Mesenchymal stem cell (in vitro differentiated cells and primary cell): ENCODE results near the gene CCNG2.

Source experiments
- DNase-seq: peaks from one replicate; pipeline ENCODE4 v3.0.0-alpha.2; 2013
- H2AFZ ChIP-seq: one replicate; pipeline ENCODE4 v1.6.1; 2013; ENCODE audit warnings: low read depth, mild to moderate bottlenecking, control low read depth, inconsistent platforms, low read length, moderate library complexity
- H2AK5ac ChIP-seq: 2 replicates; pipeline ENCODE4 v1.6.1; 2013; ENCODE audit warnings: low read length, moderate library complexity, mild to moderate bottlenecking, inconsistent platforms; ENCODE audit not compliant: severe bottlenecking
- H2BK120ac ChIP-seq: one replicate; pipeline ENCODE4 v1.6.1; 2013; ENCODE audit warnings: low read depth, mild to moderate bottlenecking, inconsistent platforms, low read length, moderate library complexity
- H2BK12ac ChIP-seq, 2 experiments: one replicate each; pipeline ENCODE4 v1.6.1; 2013; ENCODE audit warnings: inconsistent platforms in 2 of 2, low read length in 2 of 2, mild to moderate bottlenecking in 2 of 2, moderate library complexity in 2 of 2, control low read depth in 1 of 2
- H2BK15ac ChIP-seq: one replicate; pipeline ENCODE4 v1.6.1; 2013; ENCODE audit warnings: mild to moderate bottlenecking, low read depth, inconsistent platforms; ENCODE audit not compliant: poor library complexity, severe bottlenecking
- H2BK5ac ChIP-seq: 2 replicates; pipeline ENCODE4 v1.6.1; 2013; ENCODE audit warnings: low read depth, mild to moderate bottlenecking, low read length, control low read depth, inconsistent platforms; ENCODE audit not compliant: poor library complexity, severe bottlenecking
- H3K14ac ChIP-seq, 2 experiments: one replicate each; pipeline ENCODE4 v1.6.1; 2013; ENCODE audit warnings: inconsistent platforms in 2 of 2, low read length in 2 of 2, control low read depth in 1 of 2, mild to moderate bottlenecking in 1 of 2, moderate library complexity in 1 of 2
- H3K18ac ChIP-seq, 2 experiments: one replicate each; pipeline ENCODE4 v1.6.1; 2013; ENCODE audit warnings: inconsistent platforms in 2 of 2, low read length in 2 of 2, control low read depth in 1 of 2, low read depth in 1 of 2, mild to moderate bottlenecking in 1 of 2
- H3K23ac ChIP-seq, 2 experiments: one replicate each; pipeline ENCODE4 v1.6.1; 2013; ENCODE audit warnings: inconsistent platforms in 2 of 2, low read length in 2 of 2, mild to moderate bottlenecking in 2 of 2, moderate library complexity in 2 of 2, control low read depth in 1 of 2
- H3K27ac ChIP-seq: 2 replicates; pipeline ENCODE4 v1.5.1; 2013; ENCODE audit warnings: mild to moderate bottlenecking, moderate library complexity, low read length, control low read depth, inconsistent platforms; ENCODE audit not compliant: poor library complexity, severe bottlenecking
- H3K27me3 ChIP-seq, 2 experiments: 2 replicates each; pipeline versions ENCODE4 v1.6.1 to v1.7.0; 2013; ENCODE audit warnings: low read length in 2 of 2, mild to moderate bottlenecking in 2 of 2, moderate library complexity in 2 of 2, control low read depth in 1 of 2, inconsistent platforms in 1 of 2; ENCODE audit not compliant: control insufficient read depth in 1 of 2, insufficient read depth in 1 of 2
- H3K36me3 ChIP-seq, 2 experiments: 2 replicates each; pipeline versions ENCODE4 v1.6.1 to v1.7.0; 2013; ENCODE audit warnings: low read length in 2 of 2, control low read depth in 1 of 2, inconsistent platforms in 1 of 2, low read depth in 1 of 2, mild to moderate bottlenecking in 1 of 2; ENCODE audit not compliant: insufficient read depth in 2 of 2, control insufficient read depth in 1 of 2
- H3K4ac ChIP-seq, 2 experiments: one replicate each; pipeline ENCODE4 v1.6.1; 2013; ENCODE audit warnings: inconsistent platforms in 2 of 2, low read length in 2 of 2, mild to moderate bottlenecking in 2 of 2, moderate library complexity in 2 of 2, control low read depth in 1 of 2, low read depth in 1 of 2
- H3K4me1 ChIP-seq: 2 replicates; pipeline ENCODE4 v1.6.1; 2013; ENCODE audit warnings: low read depth, low read length, control low read depth; ENCODE audit not compliant: control insufficient read depth, insufficient read depth
- H3K4me2 ChIP-seq: 2 replicates; pipeline ENCODE4 v1.6.1; 2013; ENCODE audit warnings: low read length, mild to moderate bottlenecking, inconsistent platforms; ENCODE audit not compliant: poor library complexity, severe bottlenecking
- H3K4me3 ChIP-seq, 2 experiments: 2 replicates each; pipeline versions ENCODE4 v1.5.1 to v1.7.0; 2013; ENCODE audit warnings: low read length in 2 of 2, mild to moderate bottlenecking in 2 of 2, control low read depth in 1 of 2, low read depth in 1 of 2; ENCODE audit not compliant: insufficient read depth in 1 of 2
- H3K79me1 ChIP-seq: replicated peaks from 2 replicates; pipeline ENCODE4 v1.6.1; 2013; ENCODE audit warnings: mild to moderate bottlenecking, control low read depth, low read length, inconsistent platforms; ENCODE audit not compliant: poor library complexity, severe bottlenecking
- H3K9ac ChIP-seq: 2 replicates; pipeline ENCODE4 v1.7.0; 2013; ENCODE audit warnings: mild to moderate bottlenecking, low read length, moderate library complexity
- H3K9me3 ChIP-seq: 2 replicates; pipeline ENCODE4 v1.7.0; 2013; ENCODE audit warnings: mild to moderate bottlenecking, low read length; ENCODE audit not compliant: control insufficient read depth
- H4K8ac ChIP-seq: one replicate; pipeline ENCODE4 v1.6.1; 2013; ENCODE audit warnings: inconsistent platforms, mild to moderate bottlenecking, low read length, moderate library complexity
- H4K91ac ChIP-seq: one replicate; pipeline ENCODE4 v1.6.1; 2013; ENCODE audit warnings: mild to moderate bottlenecking, low read length, inconsistent platforms
- WGBS: methylation state at CpG from one replicate; pipeline ENCODE4 v1.1.7; 2013; ENCODE audit warnings: mixed read lengths; 5-methylcytosine and 5-hydroxymethylcytosine counted together

Gene CCNG2

DNA sequence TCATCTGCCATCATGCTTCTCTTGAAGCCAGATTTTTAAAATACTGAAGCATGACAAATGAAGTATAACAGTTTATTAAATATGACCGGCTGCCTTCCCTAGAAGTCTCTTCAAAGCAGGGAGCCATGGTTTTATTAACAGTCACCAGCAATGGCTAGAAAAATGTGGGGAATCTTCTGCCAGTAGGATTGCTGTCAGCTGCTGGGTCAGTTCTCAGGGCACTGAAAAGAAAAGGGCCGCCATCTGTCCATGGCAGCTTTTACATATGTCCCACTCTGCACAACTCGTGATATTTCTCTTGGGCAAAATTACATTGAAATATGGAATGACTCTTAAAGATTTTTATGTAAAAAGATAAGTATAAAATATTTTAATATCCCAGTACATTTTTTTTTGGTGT is 2.8 kb downstream of the CCNG2 start:
- Histone ChIP-seq H3K79me1 (peaks cover 9% of the 10 kb centered on the region), H3K9me3 (no peaks in the 10 kb centered on the region), H3K27ac (no peak overlapping the region), H3K14ac (no peak overlapping the region), H3K27me3 (no peaks in the 10 kb centered on the region), H3K4me3 (no peak overlapping the region), H2AK5ac (no peak overlapping the region), H2BK5ac (no peak overlapping the region), H4K8ac (no peak overlapping the region), H4K91ac (no peak overlapping the region), H2AFZ (no peak overlapping the region), H3K4me1 (peaks cover 4% of the 10 kb centered on the region), H3K4me2 (peak overlapping the region; percentile 3), H3K36me3 (peaks cover 4 to 61% of the 10 kb centered on the region in 2 experiments), H3K18ac (no peak overlapping the region), H3K9ac (peak overlapping the region; percentile 95), H2BK12ac (no peak overlapping the region), H2BK120ac (no peak overlapping the region), H3K4ac (no peak overlapping the region), H3K23ac (no peak overlapping the region), H2BK15ac (no peak overlapping the region)
- 93% methylated on average over 2 of the region's 3 CpGs for WGBS
- no peak for DNase-seq

DNA sequence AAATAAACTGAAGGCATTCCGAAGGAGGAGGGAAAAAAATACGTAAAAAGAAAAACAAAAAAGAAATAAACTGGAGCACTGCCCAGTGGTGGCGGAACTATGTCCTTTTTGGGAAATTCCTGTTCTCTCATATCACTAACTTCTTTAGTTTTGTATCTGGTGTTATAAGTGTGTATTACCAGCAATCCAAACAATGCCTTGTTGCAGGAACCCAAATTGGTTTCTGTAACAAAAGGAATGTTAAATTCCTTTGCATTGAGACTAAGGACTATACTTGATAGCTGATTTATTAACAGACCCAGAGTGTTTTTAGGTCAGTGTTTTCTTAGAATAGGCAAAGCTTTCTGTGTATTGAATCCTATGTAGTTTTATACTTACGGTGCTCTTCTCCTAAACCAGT is 6.6 kb downstream of the CCNG2 start:
- H3K27me3 ChIP-seq: no peaks in the 10 kb centered on the region
- H3K4me3 ChIP-seq: no peak overlapping the region
- no peak overlapping the region for H4K91ac ChIP-seq
- H2AK5ac ChIP-seq: no peak overlapping the region
- H4K8ac ChIP-seq: no peak overlapping the region
- H3K4me2 ChIP-seq: no peak overlapping the region
- H3K9ac ChIP-seq: no peak overlapping the region
- no peak overlapping the region for H3K23ac ChIP-seq
- 94% methylated on average over 2 of the region's 4 CpGs for WGBS
- peaks cover 5% of the 10 kb centered on the region for H3K79me1 ChIP-seq
- H3K4ac ChIP-seq: no peak overlapping the region
- H2BK12ac ChIP-seq: no peak overlapping the region
- H3K18ac ChIP-seq: no peak overlapping the region
- no peak for DNase-seq
- peak overlapping the region; percentile 58 for H3K27ac ChIP-seq
- H2BK5ac ChIP-seq: no peak overlapping the region
- no peak overlapping the region for H2AFZ ChIP-seq
- H2BK15ac ChIP-seq: no peak overlapping the region
- no peak overlapping the region for H2BK120ac ChIP-seq
- peaks cover 5% of the 10 kb centered on the region for H3K4me1 ChIP-seq
- H3K36me3 ChIP-seq: peaks cover 4 to 100% of the 10 kb centered on the region in 2 experiments
- no peaks in the 10 kb centered on the region for H3K9me3 ChIP-seq
- no peak overlapping the region for H3K14ac ChIP-seq

DNA sequence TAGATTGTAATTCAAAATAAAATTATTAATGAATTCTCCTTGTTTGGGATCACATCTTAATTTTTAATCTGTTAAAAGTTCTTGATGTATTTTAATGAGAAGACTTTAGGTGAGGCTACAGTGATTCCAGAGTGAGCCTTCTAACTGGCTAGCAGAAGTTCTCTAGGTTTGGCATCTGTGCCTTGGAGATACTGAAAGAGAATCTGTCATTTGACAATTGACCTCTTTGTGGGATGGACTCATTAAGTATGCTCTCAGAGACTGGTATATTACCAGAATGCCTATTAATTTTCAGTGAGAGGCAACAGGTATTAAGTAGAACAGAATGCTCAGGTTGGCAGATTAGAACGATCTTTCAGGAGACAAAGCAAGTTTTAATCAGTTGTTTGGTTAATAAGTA is 10.2 kb downstream of the CCNG2 start:
- DNase-seq: no peak
- Histone ChIP-seq H3K4me2 (no peak overlapping the region), H3K9me3 (no peaks in the 10 kb centered on the region), H2AK5ac (no peak overlapping the region), H2BK15ac (no peak overlapping the region), H4K91ac (no peak overlapping the region), H2BK120ac (no peak overlapping the region), H3K27ac (no peak overlapping the region), H3K4ac (no peak overlapping the region), H3K36me3 (peaks cover 11 to 88% of the 10 kb centered on the region in 2 experiments), H3K9ac (no peak overlapping the region), H3K27me3 (no peaks in the 10 kb centered on the region), H3K18ac (no peak overlapping the region), H2BK5ac (no peak overlapping the region), H3K14ac (no peak overlapping the region), H2AFZ (no peak overlapping the region), H3K4me1 (peaks cover 7% of the 10 kb centered on the region), H3K23ac (no peak overlapping the region), H3K79me1 (peaks cover 2% of the 10 kb centered on the region), H4K8ac (no peak overlapping the region), H2BK12ac (no peak overlapping the region), H3K4me3 (no peak overlapping the region)
- 100% methylated on average over 1 of the region's 1 CpG for WGBS

DNA sequence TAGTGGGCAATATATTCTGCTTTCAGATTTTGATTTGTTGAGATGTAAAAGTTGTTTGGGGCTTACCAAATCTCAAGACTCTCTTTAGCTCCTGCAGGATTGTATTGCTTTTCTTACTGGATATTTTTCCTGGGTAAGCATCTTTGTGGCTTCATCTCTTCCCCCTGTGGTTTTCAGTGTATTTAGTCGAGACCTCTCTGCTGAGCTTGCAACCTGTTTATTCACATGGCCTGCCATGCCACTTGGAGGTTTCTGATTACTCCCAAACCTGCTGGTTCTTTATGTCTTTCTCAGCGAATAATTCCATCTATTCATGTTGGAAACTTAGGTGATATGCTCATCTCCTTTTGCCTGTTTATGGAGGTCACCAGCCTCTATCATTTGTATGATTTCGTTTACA is 10.9 kb downstream of the CCNG2 start:
- no peaks in the 10 kb centered on the region for H3K27me3 ChIP-seq
- H2AK5ac ChIP-seq: no peak overlapping the region
- H3K18ac ChIP-seq: no peak overlapping the region
- H3K4me3 ChIP-seq: no peak overlapping the region
- no peak overlapping the region for H3K4ac ChIP-seq
- WGBS: 93% methylated on average over 3 of the region's 3 CpGs
- H2BK5ac ChIP-seq: no peak overlapping the region
- no peak overlapping the region for H4K91ac ChIP-seq
- H3K27ac ChIP-seq: peak overlapping the region; percentile 25
- no peak overlapping the region for H3K4me2 ChIP-seq
- no peak overlapping the region for H3K14ac ChIP-seq
- H2AFZ ChIP-seq: no peak overlapping the region
- no peak overlapping the region for H3K9ac ChIP-seq
- no peak overlapping the region for H2BK12ac ChIP-seq
- no peak overlapping the region for H2BK15ac ChIP-seq
- no peaks in the 10 kb centered on the region for H3K9me3 ChIP-seq
- peaks cover 7 to 81% of the 10 kb centered on the region in 2 experiments for H3K36me3 ChIP-seq
- no peak overlapping the region for H3K23ac ChIP-seq
- no peak for DNase-seq
- H3K4me1 ChIP-seq: peaks cover 7% of the 10 kb centered on the region
- no peak overlapping the region for H2BK120ac ChIP-seq
- H3K79me1 ChIP-seq: peaks cover 2% of the 10 kb centered on the region
- no peak overlapping the region for H4K8ac ChIP-seq
